NCI-H2107 treated with DMSO at 0.1 percent for 48 hours (cell line): Measurements from ENCODE around the gene ACTN4.

ENCODE experiments used
- DNase-seq: peaks from one replicate; lab custom pipeline; 2025; ENCODE audit not compliant: unreplicated experiment; lab: John Stamatoyannopoulos, UW

ACTN4 gene

GRCh38 chr19:38676878-38677646 lies 29.6 kb downstream of the ACTN4 start:
- no peak for DNase-seq

- no peak for DNase-seq
Observed at GRCh38 chr19:38678217-38678890, 30.9 kb downstream of the ACTN4 start.

- no peak for DNase-seq
Observed at GRCh38 chr19:38678891-38679494, 31.5 kb downstream of the ACTN4 start.

- no peak for DNase-seq
Observed at GRCh38 chr19:38679839-38680238, 32.4 kb downstream of the ACTN4 start.

GRCh38 chr19:38682195-38682867 lies 34.9 kb downstream of the ACTN4 start:
- DNase-seq, result no peak

GRCh38 chr19:38682872-38683392 lies 35.5 kb downstream of the ACTN4 start:
- no peak for DNase-seq

GRCh38 chr19:38683393-38684077 lies 36.1 kb downstream of the ACTN4 start:
- DNase-seq, result peak; percentile 35

GRCh38 chr19:38684078-38684861 lies 36.8 kb downstream of the ACTN4 start:
- no peak for DNase-seq

GRCh38 chr19:38684862-38685665 lies 37.6 kb downstream of the ACTN4 start:
- DNase-seq, result no peak

- peak; percentile 64 for DNase-seq
Observed at GRCh38 chr19:38685666-38686529, 38.4 kb downstream of the ACTN4 start.

- DNase-seq, result no peak
Observed at GRCh38 chr19:38686530-38686888, 39.1 kb downstream of the ACTN4 start.

- no peak for DNase-seq
Observed at GRCh38 chr19:38687837-38688378, 40.5 kb downstream of the ACTN4 start.

GRCh38 chr19:38690146-38690545 lies 42.7 kb downstream of the ACTN4 start:
- no peak for DNase-seq

- DNase-seq, result no peak
Observed at GRCh38 chr19:38690832-38691231, 43.4 kb downstream of the ACTN4 start.

GRCh38 chr19:38691938-38692457 lies 44.5 kb downstream of the ACTN4 start:
- DNase-seq, result no peak

GRCh38 chr19:38692458-38693379 lies 45.3 kb downstream of the ACTN4 start:
- DNase-seq, result no peak
